ENCODE results near the gene MAPK13.

Gene MAPK13

DNA sequence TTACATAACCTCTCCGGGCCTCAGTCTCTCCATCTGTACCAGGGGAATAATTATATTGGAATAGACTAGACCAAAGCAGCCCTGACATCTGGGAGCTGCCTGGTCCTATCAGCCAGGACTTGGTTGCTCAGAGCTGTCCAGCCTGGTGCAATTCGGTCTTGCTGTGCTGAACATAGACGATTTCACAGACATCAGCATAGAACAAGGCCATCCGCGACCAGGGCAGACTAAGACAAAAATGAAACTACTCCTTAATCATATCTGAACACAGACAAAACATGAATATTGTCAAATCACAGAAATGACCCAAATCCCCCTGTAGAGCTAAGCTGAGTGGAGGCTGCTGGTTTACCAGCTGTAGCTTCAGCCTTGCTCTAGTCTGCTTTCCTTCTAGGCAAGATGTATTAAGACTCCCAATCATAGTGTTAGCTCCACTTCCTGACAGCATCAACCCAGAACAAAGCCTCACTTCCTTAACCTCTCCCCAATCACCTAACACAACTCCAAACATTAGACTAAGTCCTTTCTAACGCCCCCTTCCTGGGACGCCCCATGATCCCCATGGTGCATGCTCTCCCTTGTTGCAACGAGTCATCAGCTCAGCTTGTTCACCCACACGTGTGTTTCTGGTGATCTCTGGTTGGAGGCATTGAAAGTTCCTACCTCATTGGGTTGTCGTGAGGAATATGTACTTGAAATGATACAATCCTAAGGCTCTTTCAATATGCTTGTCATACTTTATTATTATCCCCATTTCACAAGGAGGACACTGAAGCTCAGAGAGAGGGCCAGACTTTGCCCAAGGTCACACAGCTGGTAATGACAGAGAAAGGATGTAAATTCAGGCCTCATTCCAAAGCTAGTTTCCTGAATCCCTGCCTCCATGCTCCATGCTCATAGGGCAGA is 3.5 kb upstream of the MAPK13 start:
- no peaks in the 10 kb centered on the region for H3K9me2 ChIP-seq (replicated peaks; ENCODE audit: low read depth, low read length)
- H3K79me2 ChIP-seq (ENCODE audit: insufficient read depth, low read length) = no peaks in the 10 kb centered on the region
- H3K4me3 ChIP-seq (ENCODE audit: low read length, poor library complexity, severe bottlenecking) = no peak overlapping the region
- peaks cover 49% of the 10 kb centered on the region for H3K4me1 ChIP-seq (ENCODE audit: insufficient read depth, low read length, poor library complexity, severe bottlenecking)
- H3K36me3 ChIP-seq (ENCODE audit: insufficient read depth, low read length) = no peaks in the 10 kb centered on the region
- H3K4me2 ChIP-seq (ENCODE audit: low read depth, low read length, poor library complexity, severe bottlenecking) = peak overlapping the region; percentile 10
- TF ChIP-seq CTCF (conservative IDR thresholded peaks at IDR 0.05; ENCODE audit: low read length) (no peak), EZH2phosphoT487 (IDR thresholded peaks at IDR 0.05; ENCODE audit: borderline replicate concordance) (no peak)
- peak overlapping the region; percentile 25 for H3K9ac ChIP-seq (ENCODE audit: low read depth, low read length, poor library complexity, severe bottlenecking)
- H3F3A ChIP-seq (ENCODE audit: low read depth) = no peaks in the 10 kb centered on the region
- H3K9me3 ChIP-seq (ENCODE audit: insufficient read depth, low read depth, low read length) = no peaks in the 10 kb centered on the region
- H4K20me1 ChIP-seq (ENCODE audit: insufficient read depth, low read length, poor library complexity, severe bottlenecking) = no peaks in the 10 kb centered on the region
- H2AFZ ChIP-seq (ENCODE audit: low read length) = no peak overlapping the region
- no peaks in the 10 kb centered on the region for H3K27me3 ChIP-seq (ENCODE audit: insufficient read depth, low read length, poor library complexity, severe bottlenecking)

DNA sequence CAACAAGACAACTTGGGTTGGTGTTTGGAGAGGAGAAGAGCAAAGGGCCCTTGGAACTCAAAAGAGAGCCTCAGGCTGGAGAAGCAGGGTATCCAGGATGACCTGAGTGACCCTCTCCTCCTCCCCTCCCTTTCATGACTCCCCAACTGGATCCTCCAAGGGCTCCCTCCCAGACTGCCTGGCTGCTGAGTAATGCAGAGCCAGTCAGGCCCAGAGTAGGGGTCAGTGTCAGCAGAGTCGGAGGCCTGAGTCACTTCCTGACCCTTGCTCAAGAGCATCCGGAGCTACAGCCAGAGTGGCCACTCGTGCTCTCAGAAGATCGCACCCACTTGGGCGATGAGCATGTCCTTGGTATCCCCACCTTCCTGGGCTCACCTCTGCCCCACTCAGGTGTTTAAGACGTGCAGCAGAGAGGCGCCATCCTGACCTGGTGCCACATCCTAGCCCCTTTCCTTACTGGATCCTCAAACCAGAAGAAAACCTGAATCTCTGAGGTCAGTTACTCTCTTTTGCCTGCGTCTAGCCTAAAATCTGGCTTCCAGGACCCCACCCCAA is 2.8 kb upstream of the MAPK13 start:
- Histone ChIP-seq H3K4me2 (ENCODE audit: low read depth, low read length, poor library complexity, severe bottlenecking) (peak overlapping the region; percentile 24), H2AFZ (ENCODE audit: low read length) (no peak overlapping the region), H3F3A (ENCODE audit: low read depth) (no peaks in the 10 kb centered on the region), H3K9me2 (replicated peaks; ENCODE audit: low read depth, low read length) (no peaks in the 10 kb centered on the region), H3K79me2 (ENCODE audit: insufficient read depth, low read length) (no peaks in the 10 kb centered on the region), H3K4me3 (ENCODE audit: low read length, poor library complexity, severe bottlenecking) (no peak overlapping the region), H3K36me3 (ENCODE audit: insufficient read depth, low read length) (no peaks in the 10 kb centered on the region), H4K20me1 (ENCODE audit: insufficient read depth, low read length, poor library complexity, severe bottlenecking) (no peaks in the 10 kb centered on the region), H3K9ac (ENCODE audit: low read depth, low read length, poor library complexity, severe bottlenecking) (no peak overlapping the region), H3K27me3 (ENCODE audit: insufficient read depth, low read length, poor library complexity, severe bottlenecking) (no peaks in the 10 kb centered on the region), H3K4me1 (ENCODE audit: insufficient read depth, low read length, poor library complexity, severe bottlenecking) (peaks cover 50% of the 10 kb centered on the region), H3K9me3 (ENCODE audit: insufficient read depth, low read depth, low read length) (no peaks in the 10 kb centered on the region)
- TF ChIP-seq CTCF (conservative IDR thresholded peaks at IDR 0.05; ENCODE audit: low read length) = no peak
- no peak for TF ChIP-seq EZH2phosphoT487 (IDR thresholded peaks at IDR 0.05; ENCODE audit: borderline replicate concordance)

DNA sequence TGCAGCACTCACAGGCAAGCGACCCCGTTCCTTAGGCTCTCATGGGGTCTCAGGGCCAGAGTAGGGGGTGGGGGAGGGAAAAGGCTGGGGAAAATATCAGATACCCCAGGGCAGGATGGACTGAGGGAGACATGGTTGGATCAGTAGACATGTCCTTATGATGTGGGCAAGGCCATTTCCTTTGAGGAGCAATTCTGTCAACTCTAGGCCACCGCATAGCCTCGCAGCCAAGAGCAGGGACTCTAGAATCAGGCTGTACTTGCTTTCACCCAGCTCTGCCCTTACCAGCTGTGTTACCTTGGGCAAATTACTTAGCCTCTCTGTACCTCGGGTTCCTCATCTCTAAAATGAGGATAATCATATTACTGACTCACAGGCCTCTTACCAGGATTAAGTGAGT is 2.2 kb upstream of the MAPK13 start:
- Histone ChIP-seq H3K4me2 (ENCODE audit: low read depth, low read length, poor library complexity, severe bottlenecking) (peak overlapping the region; percentile 24), H4K20me1 (ENCODE audit: insufficient read depth, low read length, poor library complexity, severe bottlenecking) (no peaks in the 10 kb centered on the region), H3K9me3 (ENCODE audit: insufficient read depth, low read depth, low read length) (no peaks in the 10 kb centered on the region), H3K27me3 (ENCODE audit: insufficient read depth, low read length, poor library complexity, severe bottlenecking) (no peaks in the 10 kb centered on the region), H3K9ac (ENCODE audit: low read depth, low read length, poor library complexity, severe bottlenecking) (no peak overlapping the region), H3K4me3 (ENCODE audit: low read length, poor library complexity, severe bottlenecking) (no peak overlapping the region), H3K79me2 (ENCODE audit: insufficient read depth, low read length) (no peaks in the 10 kb centered on the region), H2AFZ (ENCODE audit: low read length) (no peak overlapping the region), H3F3A (ENCODE audit: low read depth) (no peaks in the 10 kb centered on the region), H3K4me1 (ENCODE audit: insufficient read depth, low read length, poor library complexity, severe bottlenecking) (peaks cover 46% of the 10 kb centered on the region), H3K9me2 (replicated peaks; ENCODE audit: low read depth, low read length) (no peaks in the 10 kb centered on the region), H3K36me3 (ENCODE audit: insufficient read depth, low read length) (no peaks in the 10 kb centered on the region)
- TF ChIP-seq EZH2phosphoT487 (IDR thresholded peaks at IDR 0.05; ENCODE audit: borderline replicate concordance) (no peak), CTCF (conservative IDR thresholded peaks at IDR 0.05; ENCODE audit: low read length) (no peak)
